A673 (cell line): ENCODE measurements around the gene CENPF.

Source experiments
- EZH2 ChIP-seq: fragments of 200-600 bp; sonication (generic); IDR thresholded peaks from 2 replicates; pipeline ENCODE4 v1.6.1; 2017; ENCODE audit warnings: borderline replicate concordance, low read depth, mild to moderate bottlenecking, mixed read lengths, antibody characterized with exemption, low read length; ENCODE audit not compliant: poor library complexity, severe bottlenecking
- TF ChIP-seq, protein P1 (sequence below): fragments of 300-800, 200-600 bp; sonication (generic); conservative IDR thresholded peaks from 2 replicates; pipeline ENCODE4 v1.5.1; 2017; ENCODE audit warnings: low read depth, mild to moderate bottlenecking, antibody characterized with exemption, low read length, moderate library complexity, mixed read lengths

- TF ChIP-seq, protein P1, sequence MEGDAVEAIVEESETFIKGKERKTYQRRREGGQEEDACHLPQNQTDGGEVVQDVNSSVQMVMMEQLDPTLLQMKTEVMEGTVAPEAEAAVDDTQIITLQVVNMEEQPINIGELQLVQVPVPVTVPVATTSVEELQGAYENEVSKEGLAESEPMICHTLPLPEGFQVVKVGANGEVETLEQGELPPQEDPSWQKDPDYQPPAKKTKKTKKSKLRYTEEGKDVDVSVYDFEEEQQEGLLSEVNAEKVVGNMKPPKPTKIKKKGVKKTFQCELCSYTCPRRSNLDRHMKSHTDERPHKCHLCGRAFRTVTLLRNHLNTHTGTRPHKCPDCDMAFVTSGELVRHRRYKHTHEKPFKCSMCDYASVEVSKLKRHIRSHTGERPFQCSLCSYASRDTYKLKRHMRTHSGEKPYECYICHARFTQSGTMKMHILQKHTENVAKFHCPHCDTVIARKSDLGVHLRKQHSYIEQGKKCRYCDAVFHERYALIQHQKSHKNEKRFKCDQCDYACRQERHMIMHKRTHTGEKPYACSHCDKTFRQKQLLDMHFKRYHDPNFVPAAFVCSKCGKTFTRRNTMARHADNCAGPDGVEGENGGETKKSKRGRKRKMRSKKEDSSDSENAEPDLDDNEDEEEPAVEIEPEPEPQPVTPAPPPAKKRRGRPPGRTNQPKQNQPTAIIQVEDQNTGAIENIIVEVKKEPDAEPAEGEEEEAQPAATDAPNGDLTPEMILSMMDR = peak; percentile 73
- no peak for TF ChIP-seq EZH2
Measured at GRCh38 chr1:214660900-214661299, 57.9 kb downstream of the CENPF start.
